ENCODE data around the gene KCNT2.
"Not testable (repeated sequence)": the region's sequence is repeated elsewhere in the genome, so short reads cannot be mapped to it uniquely, and the experiment has no call there.

The KCNT2 gene

GRCh38 chr1:196510451-196510850 is 97.8 kb downstream of the KCNT2 start:
- DNase-seq = no peak

- not testable (repeated sequence) for DNase-seq
These were observed 104.0 kb downstream of the KCNT2 start for GRCh38 chr1:196504224-196504623.

GRCh38 chr1:196502437-196502836 is 105.8 kb downstream of the KCNT2 start:
- DNase-seq = no peak

GRCh38 chr1:196501760-196502428 is 106.3 kb downstream of the KCNT2 start:
- no peak for DNase-seq

- no peak for DNase-seq
These were observed 110.4 kb downstream of the KCNT2 start for GRCh38 chr1:196497817-196498216.

GRCh38 chr1:196494766-196495165 is 113.5 kb downstream of the KCNT2 start:
- no peak for DNase-seq

GRCh38 chr1:196493881-196494280 is 114.4 kb downstream of the KCNT2 start:
- DNase-seq = no peak

- DNase-seq = no peak
These were observed 119.7 kb downstream of the KCNT2 start for GRCh38 chr1:196488579-196488978.

- no peak for DNase-seq
These were observed 121.9 kb downstream of the KCNT2 start for GRCh38 chr1:196486346-196486745.

- DNase-seq = no peak
These were observed 126.6 kb downstream of the KCNT2 start for GRCh38 chr1:196481616-196482015.

- no peak for DNase-seq
These were observed 131.0 kb downstream of the KCNT2 start for GRCh38 chr1:196477262-196477661.

GRCh38 chr1:196467230-196467925 is 140.9 kb downstream of the KCNT2 start:
- DNase-seq = peak; percentile 24

GRCh38 chr1:196466654-196467053 is 141.6 kb downstream of the KCNT2 start:
- peak; percentile 79 for DNase-seq

- no peak for DNase-seq
These were observed 142.1 kb downstream of the KCNT2 start for GRCh38 chr1:196466166-196466565.

GRCh38 chr1:196464480-196464941 is 143.7 kb downstream of the KCNT2 start:
- peak; percentile 81 for DNase-seq

- no peak for DNase-seq
These were observed 146.2 kb downstream of the KCNT2 start for GRCh38 chr1:196462086-196462485.

GRCh38 chr1:196461521-196461920 is 146.7 kb downstream of the KCNT2 start:
- DNase-seq = no peak

GRCh38 chr1:196459383-196459782 is 148.9 kb downstream of the KCNT2 start:
- DNase-seq = no peak

GRCh38 chr1:196454792-196455191 is 153.4 kb downstream of the KCNT2 start:
- DNase-seq = no peak

- no peak for DNase-seq
These were observed 157.1 kb downstream of the KCNT2 start for GRCh38 chr1:196451103-196451502.

- no peak for DNase-seq
These were observed 157.8 kb downstream of the KCNT2 start for GRCh38 chr1:196450143-196451095.

- DNase-seq = no peak
These were observed 158.8 kb downstream of the KCNT2 start for GRCh38 chr1:196449460-196449859.

GRCh38 chr1:196445775-196446174 is 162.5 kb downstream of the KCNT2 start:
- DNase-seq = no peak
